CD14-positive monocyte (primary cell): ENCODE measurements around the gene TVP23C. TPM values are rescaled to one million over a fixed set of nuclear protein-coding genes. Genes with fewer than 3 reads are reported as not detected.

ENCODE experiments used
- DNase-seq, 3 donors: peaks; one replicate each; pipeline ENCODE4 v3.0.0-alpha.2; 2011 to 2022
- H2AFZ ChIP-seq: 2 replicates; pipeline ENCODE4 v1.6.0; 2012; ENCODE audit warnings: mild to moderate bottlenecking, low read depth, low read length, inconsistent platforms; ENCODE audit not compliant: insufficient read depth, poor library complexity, severe bottlenecking
- H3K27ac ChIP-seq, 2 donors: 1 replicate in 1 of 2; 2 replicates in 1 of 2; pipeline ENCODE4 v1.5.1; 2012 to 2013; ENCODE audit warnings: low read length in 2 of 2, control low read depth in 1 of 2, inconsistent platforms in 1 of 2, low read depth in 1 of 2, mild to moderate bottlenecking in 1 of 2
- H3K27me3 ChIP-seq, 2 donors: one replicate each; pipeline versions ENCODE4 v1.6.0 to v1.6.1; 2011 to 2013; ENCODE audit warnings: low read length in 2 of 2; ENCODE audit not compliant: control insufficient read depth in 2 of 2, insufficient read depth in 2 of 2
- H3K36me3 ChIP-seq, 2 donors: replicated peaks in 1 of 2; 1 replicate in 1 of 2; 2 replicates in 1 of 2; pipeline versions ENCODE4 v1.5.1 to v1.6.1; 2012 to 2013; ENCODE audit warnings: low read length in 2 of 2, control low read depth in 1 of 2, inconsistent platforms in 1 of 2, mild to moderate bottlenecking in 1 of 2; ENCODE audit not compliant: insufficient read depth in 2 of 2, control insufficient read depth in 1 of 2
- H3K4me1 ChIP-seq, 2 donors: 1 replicate in 1 of 2; 2 replicates in 1 of 2; pipeline versions ENCODE4 v1.5.1 to v1.6.1; 2012 to 2013; ENCODE audit warnings: low read length in 2 of 2, control low read depth in 1 of 2, inconsistent platforms in 1 of 2, mild to moderate bottlenecking in 1 of 2, moderate library complexity in 1 of 2; ENCODE audit not compliant: insufficient read depth in 2 of 2, control insufficient read depth in 1 of 2
- H3K4me2 ChIP-seq: replicated peaks from 2 replicates; pipeline ENCODE3; 2012; ENCODE audit warnings: low read length, moderate library complexity, mild to moderate bottlenecking; ENCODE audit not compliant: poor library complexity, severe bottlenecking; ENCODE audit errors: extremely low read depth
- H3K4me3 ChIP-seq, 3 experiments: fragments of 200-600 bp in 1 of 3; sonication (generic) in 1 of 3; replicated peaks in 1 of 3; 1 replicate in 2 of 3; 2 replicates in 1 of 3; pipeline ENCODE4 v1.5.1; 2011 to 2013; ENCODE audit warnings: low read length in 3 of 3, mild to moderate bottlenecking in 3 of 3, control low read depth in 2 of 3, low read depth in 2 of 3, inconsistent platforms in 1 of 3, moderate library complexity in 1 of 3
- H3K79me2 ChIP-seq: 2 replicates; pipeline ENCODE4 v1.6.0; 2012; ENCODE audit warnings: mild to moderate bottlenecking, control low read depth, inconsistent platforms, low read length, moderate library complexity; ENCODE audit not compliant: insufficient read depth
- H3K9ac ChIP-seq: 2 replicates; pipeline ENCODE4 v1.6.0; 2017; ENCODE audit warnings: low read length, mild to moderate bottlenecking; ENCODE audit not compliant: insufficient read depth, poor library complexity, severe bottlenecking
- H3K9me3 ChIP-seq, 2 donors: replicated peaks in 1 of 2; 1 replicate in 1 of 2; 2 replicates in 1 of 2; pipeline versions ENCODE4 v1.5.1 to v1.6.1; 2012 to 2013; ENCODE audit warnings: low read length in 2 of 2, control low read depth in 1 of 2; ENCODE audit not compliant: control insufficient read depth in 1 of 2, insufficient read depth in 1 of 2
- H4K20me1 ChIP-seq: 2 replicates; pipeline ENCODE4 v1.6.0; 2012; ENCODE audit warnings: mild to moderate bottlenecking, low read length, control low read depth, moderate library complexity; ENCODE audit not compliant: insufficient read depth
- H3K27ac Mint-ChIP-seq, 7 donors: one replicate each; pipeline ENCODE4 v1.8.0; 2020; ENCODE audit warnings: mild to moderate bottlenecking in 7 of 7, mixed read lengths in 7 of 7, moderate library complexity in 6 of 7, inconsistent platforms in 2 of 7
- H3K27me3 Mint-ChIP-seq, 3 donors: one replicate each; pipeline ENCODE4 v1.8.0; 2021 to 2022; ENCODE audit warnings: low read depth in 3 of 3, mild to moderate bottlenecking in 3 of 3, mixed read lengths in 3 of 3, moderate library complexity in 3 of 3, inconsistent platforms in 1 of 3
- H3K36me3 Mint-ChIP-seq, 2 donors: one replicate each; pipeline ENCODE4 v1.8.0; 2020; ENCODE audit warnings: mixed read lengths in 2 of 2, inconsistent platforms in 1 of 2, mild to moderate bottlenecking in 1 of 2
- H3K4me1 Mint-ChIP-seq: one replicate; pipeline ENCODE4 v1.8.0; 2020; ENCODE audit warnings: mild to moderate bottlenecking, mixed read lengths
- H3K4me3 Mint-ChIP-seq, 2 donors: one replicate each; pipeline ENCODE4 v1.8.0; 2020; ENCODE audit warnings: mild to moderate bottlenecking in 2 of 2, mixed read lengths in 2 of 2, moderate library complexity in 1 of 2
- H3K9me3 Mint-ChIP-seq, 7 donors: one replicate each; pipeline ENCODE4 v1.8.0; 2020 to 2022; ENCODE audit warnings: mixed read lengths in 7 of 7, mild to moderate bottlenecking in 6 of 7, moderate library complexity in 6 of 7, inconsistent platforms in 2 of 7
- CTCF ChIP-seq: fragments of 200-600 bp; IDR thresholded peaks from one replicate; pipeline ENCODE4 v1.8.0; 2022; ENCODE audit warnings: antibody characterized with exemption, mild to moderate bottlenecking
- WGBS: methylation state at CpG from one replicate; pipeline ENCODE4 v1.1.5; 2013; ENCODE audit warnings: missing lambda C conversion rate; ENCODE audit not compliant: insufficient coverage; 5-methylcytosine and 5-hydroxymethylcytosine counted together
- intact Hi-C, 2 donors: fragments of 100-400 bp; cut with micrococcal nuclease; formaldehyde crosslinking; loops; one replicate each; pipeline versions ENCODE4 v1.15.0 to v1.15.1; 2023
- polyA plus RNA-seq, 3 donors: library from polyadenylated mRNA; depleted of rRNA in 1 of 3; unstranded in 2 of 3; stranded (reverse) in 1 of 3; fragments of 300-500 nt in 2 of 3; fragments of >200 nt in 1 of 3; fragmentation: Illumina TruSeq in 2 of 3; gene quantifications; 1 replicate in 2 of 3; 2 replicates in 1 of 3; pipeline ENCODE4 v1.2.3, GENCODE V29; 2012 to 2021

Gene TVP23C
- polyA plus RNA-seq, 3 donors = 0.88 to 3.3 (median 1.4) TPM

GRCh38 chr17:15494821-15495220, 68.5 kb downstream of the TVP23C start:
- Histone ChIP-seq H3K79me2 (no peaks in the 10 kb centered on the region), H3K27me3 (no peaks in the 10 kb centered on the region), H3K4me2 (no peak overlapping the region), H3K27ac (no peak overlapping the region), H4K20me1 (no peaks in the 10 kb centered on the region), H3K4me1 (no peaks in the 10 kb centered on the region), H3K9ac (no peak overlapping the region), H3K4me3 (no peak overlapping the region), H3K9me3 (peaks cover 0 to 4% of the 10 kb centered on the region in 2 donors), H3K36me3 (no peaks in the 10 kb centered on the region), H2AFZ (no peak overlapping the region)
- TF ChIP-seq CTCF = no peak
- Mint-ChIP-seq H3K9me3 (peaks cover 0 to 5% (median 2%) of the 10 kb centered on the region in 7 donors), H3K27me3 (peaks cover 0 to 3% (median 1%) of the 10 kb centered on the region in 3 donors), H3K4me3 (no peak overlapping the region), H3K36me3 (peaks cover 1 to 3% of the 10 kb centered on the region in 2 donors), H3K4me1 (peaks cover 8% of the 10 kb centered on the region), H3K27ac (no peak overlapping the region)
- intact Hi-C loops = no loop called here
- DNase-seq = no peak

DNA sequence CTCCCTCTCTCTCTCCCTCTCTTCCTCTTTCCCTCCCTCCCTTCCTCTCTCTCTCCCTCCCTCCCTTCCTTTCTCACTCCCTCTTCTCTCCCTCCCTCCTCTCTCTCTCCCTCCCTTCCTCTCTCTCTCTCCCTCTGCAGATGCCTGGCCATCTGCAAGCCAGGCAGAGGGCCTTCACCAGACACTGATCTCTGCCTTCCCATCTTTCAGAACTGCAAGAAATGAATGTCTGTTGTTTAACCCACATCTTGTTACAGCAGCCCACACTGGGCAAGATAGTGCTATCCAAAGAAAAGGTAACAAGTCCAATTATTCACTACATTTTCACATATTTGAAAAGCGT, 69.6 kb downstream of the TVP23C start:
- H3K27me3 Mint-ChIP-seq = peaks cover 0 to 3% (median 1%) of the 10 kb centered on the region in 3 donors
- peaks cover 8% of the 10 kb centered on the region for H3K4me1 Mint-ChIP-seq
- no peaks in the 10 kb centered on the region for H3K4me1 ChIP-seq
- no peaks in the 10 kb centered on the region for H4K20me1 ChIP-seq
- no peak overlapping the region for H3K9ac ChIP-seq
- intact Hi-C loops = no loop called here
- WGBS = no CpG with 5 or more reads among the region's 1 CpG
- H3K79me2 ChIP-seq = no peaks in the 10 kb centered on the region
- peak overlapping the region in 2 of 7 donors; percentile 17 to 32 for H3K27ac Mint-ChIP-seq
- H3K9me3 ChIP-seq = peaks cover 0 to 5% of the 10 kb centered on the region in 2 donors
- H3K36me3 Mint-ChIP-seq = peaks cover 1 to 3% of the 10 kb centered on the region in 2 donors
- no peak overlapping the region for H3K4me3 ChIP-seq
- DNase-seq = no peak
- peaks cover 0 to 6% (median 2%) of the 10 kb centered on the region in 7 donors for H3K9me3 Mint-ChIP-seq
- H3K36me3 ChIP-seq = no peaks in the 10 kb centered on the region
- H3K4me3 Mint-ChIP-seq = no peak overlapping the region
- H2AFZ ChIP-seq = no peak overlapping the region
- no peak overlapping the region for H3K4me2 ChIP-seq
- H3K27me3 ChIP-seq = no peaks in the 10 kb centered on the region
- no peak overlapping the region for H3K27ac ChIP-seq
- no peak for TF ChIP-seq CTCF
